Mammary epithelial cell (primary cell): Measurements from ENCODE around the gene HES6.

Experiments used
- EZH2 ChIP-seq: IDR thresholded peaks from 2 replicates; pipeline ENCODE4 v1.6.1; 2012; ENCODE audit warnings: low read length, inconsistent platforms, borderline replicate concordance
- TF ChIP-seq, protein P1 (sequence below), 2 donors: IDR thresholded peaks in 1 of 2; conservative IDR thresholded peaks in 1 of 2; 2 replicates each; pipeline ENCODE4 v1.5.1; 2011 to 2012; ENCODE audit warnings: inconsistent platforms in 2 of 2, low read length in 2 of 2, mild to moderate bottlenecking in 2 of 2, control low read depth in 1 of 2, low read depth in 1 of 2; ENCODE audit not compliant: insufficient read depth in 1 of 2; ENCODE audit errors: extremely low read depth in 1 of 2

DNA sequence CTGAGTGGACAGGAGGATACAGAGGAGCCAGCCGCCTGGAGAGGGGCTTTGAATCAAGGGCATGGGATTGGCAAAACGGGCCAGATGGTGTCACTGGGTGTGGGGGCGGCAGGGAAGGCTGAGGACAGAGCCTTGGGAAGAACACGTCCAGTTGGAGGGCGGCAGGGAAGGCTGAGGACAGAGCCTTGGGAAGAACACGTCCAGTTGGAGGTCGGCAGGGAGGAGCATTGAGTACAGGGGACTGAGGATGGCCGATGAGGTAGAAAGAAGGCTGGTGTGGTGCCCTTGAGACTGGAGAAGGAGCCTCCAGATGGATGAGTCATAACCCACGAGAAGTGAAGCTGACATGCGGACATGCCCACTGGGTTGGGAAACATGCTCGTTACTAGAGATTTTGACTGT is 4.5 kb downstream of the HES6 start:
- TF ChIP-seq, protein P1, sequence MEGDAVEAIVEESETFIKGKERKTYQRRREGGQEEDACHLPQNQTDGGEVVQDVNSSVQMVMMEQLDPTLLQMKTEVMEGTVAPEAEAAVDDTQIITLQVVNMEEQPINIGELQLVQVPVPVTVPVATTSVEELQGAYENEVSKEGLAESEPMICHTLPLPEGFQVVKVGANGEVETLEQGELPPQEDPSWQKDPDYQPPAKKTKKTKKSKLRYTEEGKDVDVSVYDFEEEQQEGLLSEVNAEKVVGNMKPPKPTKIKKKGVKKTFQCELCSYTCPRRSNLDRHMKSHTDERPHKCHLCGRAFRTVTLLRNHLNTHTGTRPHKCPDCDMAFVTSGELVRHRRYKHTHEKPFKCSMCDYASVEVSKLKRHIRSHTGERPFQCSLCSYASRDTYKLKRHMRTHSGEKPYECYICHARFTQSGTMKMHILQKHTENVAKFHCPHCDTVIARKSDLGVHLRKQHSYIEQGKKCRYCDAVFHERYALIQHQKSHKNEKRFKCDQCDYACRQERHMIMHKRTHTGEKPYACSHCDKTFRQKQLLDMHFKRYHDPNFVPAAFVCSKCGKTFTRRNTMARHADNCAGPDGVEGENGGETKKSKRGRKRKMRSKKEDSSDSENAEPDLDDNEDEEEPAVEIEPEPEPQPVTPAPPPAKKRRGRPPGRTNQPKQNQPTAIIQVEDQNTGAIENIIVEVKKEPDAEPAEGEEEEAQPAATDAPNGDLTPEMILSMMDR (conservative IDR thresholded peaks at IDR 0.05 in 1 of 2, IDR thresholded peaks at IDR 0.05 in 1 of 2; ENCODE audit: extremely low read depth in 1 of 2, insufficient read depth in 1 of 2, low read depth in 1 of 2, low read length in 2 of 2): no peak
- TF ChIP-seq EZH2: no peak
